ENCODE data around the gene TSC1.

TSC1 gene

DNA sequence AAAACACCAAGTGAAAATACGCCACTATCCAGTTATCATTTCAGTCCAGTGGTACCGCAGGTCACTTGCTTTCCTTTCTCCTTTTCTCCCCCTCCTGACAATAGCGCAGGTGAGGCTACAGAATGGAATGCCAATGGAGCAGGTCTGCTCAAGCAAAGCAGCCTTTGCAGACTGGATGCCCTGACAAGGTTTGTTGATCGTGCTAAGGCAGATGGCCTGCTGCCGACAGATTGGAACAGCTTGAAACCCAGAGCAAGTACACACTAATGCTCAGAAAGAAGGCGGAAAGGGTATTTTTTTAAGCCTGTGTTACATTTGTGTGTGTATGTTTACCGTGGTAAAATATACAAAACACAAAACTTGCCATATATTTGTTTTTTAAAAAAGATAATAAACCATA is 46.4 kb downstream of the TSC1 start:
- TF ChIP-seq, protein P1, sequence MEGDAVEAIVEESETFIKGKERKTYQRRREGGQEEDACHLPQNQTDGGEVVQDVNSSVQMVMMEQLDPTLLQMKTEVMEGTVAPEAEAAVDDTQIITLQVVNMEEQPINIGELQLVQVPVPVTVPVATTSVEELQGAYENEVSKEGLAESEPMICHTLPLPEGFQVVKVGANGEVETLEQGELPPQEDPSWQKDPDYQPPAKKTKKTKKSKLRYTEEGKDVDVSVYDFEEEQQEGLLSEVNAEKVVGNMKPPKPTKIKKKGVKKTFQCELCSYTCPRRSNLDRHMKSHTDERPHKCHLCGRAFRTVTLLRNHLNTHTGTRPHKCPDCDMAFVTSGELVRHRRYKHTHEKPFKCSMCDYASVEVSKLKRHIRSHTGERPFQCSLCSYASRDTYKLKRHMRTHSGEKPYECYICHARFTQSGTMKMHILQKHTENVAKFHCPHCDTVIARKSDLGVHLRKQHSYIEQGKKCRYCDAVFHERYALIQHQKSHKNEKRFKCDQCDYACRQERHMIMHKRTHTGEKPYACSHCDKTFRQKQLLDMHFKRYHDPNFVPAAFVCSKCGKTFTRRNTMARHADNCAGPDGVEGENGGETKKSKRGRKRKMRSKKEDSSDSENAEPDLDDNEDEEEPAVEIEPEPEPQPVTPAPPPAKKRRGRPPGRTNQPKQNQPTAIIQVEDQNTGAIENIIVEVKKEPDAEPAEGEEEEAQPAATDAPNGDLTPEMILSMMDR (conservative IDR thresholded peaks at IDR 0.05; ENCODE audit: low read length), result no peak
- DNase-seq (ENCODE audit: low read depth), result no peak
- H3K4me3 ChIP-seq (ENCODE audit: low read length), result no peak overlapping the region

DNA sequence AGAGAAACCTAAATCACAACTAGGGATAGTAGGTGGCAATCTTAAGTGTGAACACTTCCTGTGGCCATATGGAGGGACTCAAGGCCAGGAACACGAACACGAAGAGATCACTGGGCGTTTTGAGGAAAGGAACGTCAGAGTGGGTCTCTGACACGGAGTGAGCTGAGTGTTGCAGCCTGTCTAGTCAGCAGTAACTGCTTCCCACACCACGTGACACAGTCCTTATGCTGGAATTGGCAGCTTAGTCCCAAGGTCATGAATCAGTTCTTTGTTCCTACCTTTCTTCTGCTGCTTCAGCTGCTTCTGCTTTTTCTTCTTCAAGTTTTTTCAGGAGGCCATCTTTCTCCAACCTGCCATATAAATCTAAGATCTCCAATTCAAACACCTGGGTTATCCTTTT is 47.5 kb downstream of the TSC1 start:
- TF ChIP-seq, protein P1 (conservative IDR thresholded peaks at IDR 0.05; ENCODE audit: low read length), result no peak
- DNase-seq (ENCODE audit: low read depth), result no peak
- H3K4me3 ChIP-seq (ENCODE audit: low read length), result no peak overlapping the region

DNA sequence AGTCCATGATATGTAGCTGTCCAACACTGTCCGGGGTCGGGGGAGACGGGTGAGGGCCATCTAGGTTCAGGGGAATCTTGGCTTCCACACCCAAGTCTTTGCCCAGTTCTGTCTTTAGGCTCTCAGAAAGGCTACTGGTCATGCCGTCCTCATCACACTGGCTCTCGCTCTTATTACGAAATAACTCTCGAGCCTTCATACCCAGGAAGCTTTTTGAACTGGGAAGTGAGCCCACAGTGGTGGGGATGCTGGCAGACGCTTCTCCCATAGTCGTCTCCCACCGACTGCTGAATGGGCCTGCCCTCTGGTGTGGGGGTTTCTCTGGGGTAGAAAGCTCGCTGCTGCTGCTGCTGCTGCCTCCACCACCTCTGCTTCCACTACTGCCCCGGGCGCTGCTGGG is 48.2 kb downstream of the TSC1 start:
- TF ChIP-seq, protein P1 (conservative IDR thresholded peaks at IDR 0.05; ENCODE audit: low read length), result no peak
- no peak overlapping the region for H3K4me3 ChIP-seq (ENCODE audit: low read length)
- DNase-seq (ENCODE audit: low read depth), result no peak

DNA sequence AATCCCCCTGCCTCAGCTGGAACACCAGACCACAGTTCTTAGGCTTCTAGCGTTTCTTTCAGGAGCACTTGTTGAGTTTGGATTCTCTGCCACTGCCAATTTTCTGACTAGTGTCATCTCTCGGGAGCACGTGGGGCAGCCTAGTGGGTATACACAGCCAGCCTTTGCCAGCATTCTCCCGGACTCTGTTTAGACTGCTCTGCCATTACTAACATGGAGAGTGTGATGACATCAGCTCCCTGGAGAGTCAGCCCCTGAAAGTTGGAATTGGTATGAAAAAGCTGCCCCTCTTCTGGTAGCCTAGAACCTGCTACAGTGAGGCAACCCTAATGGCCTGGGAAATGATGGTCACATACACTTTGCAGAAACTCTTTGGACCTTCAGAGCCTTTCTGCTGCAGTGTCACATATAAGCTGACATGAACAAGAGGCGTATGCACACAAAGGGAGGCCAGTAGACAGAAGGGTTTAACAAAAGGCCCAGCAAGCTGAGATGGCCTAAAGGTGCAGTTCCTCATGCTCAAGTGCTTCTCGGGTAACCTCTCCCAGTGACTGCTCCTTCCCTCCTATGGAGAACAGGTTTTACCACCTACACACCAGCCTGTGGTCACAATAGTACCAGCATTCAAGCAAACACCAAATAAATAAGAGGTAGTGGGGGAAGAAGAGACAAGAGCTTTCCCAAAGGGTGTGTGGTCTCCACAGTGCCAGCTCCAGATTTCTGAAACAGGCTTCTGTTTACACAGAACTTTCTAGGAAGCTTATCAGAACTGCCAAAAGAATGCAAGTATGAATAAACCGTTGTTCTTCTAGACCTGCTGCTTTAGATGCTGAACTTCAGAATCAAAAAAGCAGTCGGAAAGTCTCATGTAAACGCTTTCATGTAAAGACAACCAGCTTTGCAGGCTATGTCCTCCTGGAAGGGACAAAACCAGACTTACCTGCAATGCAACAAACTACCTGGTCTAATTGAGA is 49.3 kb downstream of the TSC1 start:
- TF ChIP-seq, protein P1 (conservative IDR thresholded peaks at IDR 0.05; ENCODE audit: low read length), result no peak
- no peak for DNase-seq (ENCODE audit: low read depth)
- no peak overlapping the region for H3K4me3 ChIP-seq (ENCODE audit: low read length)

DNA sequence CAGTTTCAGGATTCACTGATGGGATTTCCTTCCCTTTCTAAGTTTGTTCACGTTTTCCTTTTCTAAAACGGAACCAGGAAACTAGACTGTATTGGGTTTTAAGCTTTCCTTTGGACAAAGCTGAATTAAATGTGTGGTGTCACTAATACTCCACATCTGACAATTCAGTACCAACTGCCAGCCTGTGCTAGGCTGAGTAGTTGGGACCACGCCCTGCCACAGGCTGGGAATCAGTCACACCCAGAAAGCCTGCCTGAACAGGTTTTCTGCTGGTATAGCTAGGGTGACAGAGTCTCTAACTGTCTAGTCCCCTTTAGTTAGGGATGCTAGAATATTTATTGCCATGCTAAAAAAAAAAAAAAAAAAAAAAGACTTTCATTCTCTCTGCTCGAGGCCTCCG is 50.1 kb downstream of the TSC1 start:
- DNase-seq (ENCODE audit: low read depth), result no peak
- no peak overlapping the region for H3K4me3 ChIP-seq (ENCODE audit: low read length)
- TF ChIP-seq, protein P1 (conservative IDR thresholded peaks at IDR 0.05; ENCODE audit: low read length), result no peak

DNA sequence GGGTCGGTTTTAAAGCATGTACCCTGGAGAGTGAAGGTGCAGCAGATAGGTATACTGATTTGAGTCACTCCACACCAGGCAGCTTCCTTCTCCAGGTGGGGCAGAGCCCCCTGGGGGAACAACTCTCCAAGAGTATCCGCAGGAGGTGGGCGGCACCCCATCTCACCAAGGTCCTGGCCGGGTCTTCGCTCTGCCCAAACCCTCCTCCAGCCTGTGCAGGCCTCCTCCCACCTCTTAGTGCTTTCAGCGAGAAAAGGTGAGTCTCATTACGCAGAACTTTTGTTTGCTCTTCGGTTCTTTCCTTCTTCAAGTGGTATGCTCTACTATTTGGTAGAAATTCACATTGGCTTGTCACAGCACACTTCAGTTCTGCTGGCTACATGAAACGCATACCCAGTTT is 52.0 kb downstream of the TSC1 start:
- TF ChIP-seq, protein P1 (conservative IDR thresholded peaks at IDR 0.05; ENCODE audit: low read length), result no peak
- no peak overlapping the region for H3K4me3 ChIP-seq (ENCODE audit: low read length)
- no peak for DNase-seq (ENCODE audit: low read depth)

DNA sequence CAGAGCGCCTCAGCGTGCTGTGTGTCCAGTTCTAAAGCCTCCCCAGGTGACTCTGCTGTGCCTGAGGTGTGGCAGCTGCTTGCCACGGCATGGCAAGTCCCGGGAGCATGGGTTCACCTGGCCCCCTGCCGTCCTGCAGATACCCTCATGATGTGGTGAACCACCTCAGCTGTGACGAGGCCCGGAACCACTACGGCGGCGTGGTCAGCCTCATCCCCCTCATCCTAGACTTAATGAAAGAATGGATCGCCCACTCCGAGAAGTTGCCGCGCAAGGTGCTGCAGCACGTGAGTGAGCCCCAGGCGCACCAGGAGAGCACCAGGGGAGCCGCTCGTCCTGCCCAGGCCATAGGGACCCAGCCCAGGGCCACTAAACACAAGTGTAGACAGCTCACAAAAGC is 56.3 kb downstream of the TSC1 start:
- no peak for DNase-seq (ENCODE audit: low read depth)
- H3K4me3 ChIP-seq (ENCODE audit: low read length), result no peak overlapping the region
- TF ChIP-seq, protein P1 (conservative IDR thresholded peaks at IDR 0.05; ENCODE audit: low read length), result no peak
